HepG2 (cell line): Measurements from ENCODE around the gene RDM1. TPM values are rescaled to one million over a fixed set of nuclear protein-coding genes. Genes with fewer than 3 reads are reported as not detected.

Experiments used
- DPF2 ChIP-seq: sonication (generic); formaldehyde crosslinking; IDR thresholded peaks from 2 replicates; pipeline ENCODE4 v1.4.0; 2020; ENCODE audit warnings: mild to moderate bottlenecking, low read depth, missing genetic modification reagents, borderline replicate concordance
- MAZ ChIP-seq, 2 experiments: sonication (generic) in 1 of 2; formaldehyde crosslinking in 1 of 2; IDR thresholded peaks; 2 replicates each; pipeline versions ENCODE4 v1.5.0 to v1.6.1; 2012 to 2020; ENCODE audit warnings: low read depth in 2 of 2, mild to moderate bottlenecking in 2 of 2, borderline replicate concordance in 1 of 2, improper control_type of control experiment in 1 of 2, low read length in 1 of 2, missing genetic modification reagents in 1 of 2, moderate library complexity in 1 of 2
- NR0B2 ChIP-seq: sonication (generic); formaldehyde crosslinking; IDR thresholded peaks from 2 replicates; pipeline ENCODE4 v1.4.0; 2020; ENCODE audit warnings: mild to moderate bottlenecking, missing genetic modification reagents
- PREB ChIP-seq: sonication (generic); formaldehyde crosslinking; IDR thresholded peaks from 2 replicates; pipeline ENCODE4 v1.4.0; 2020; ENCODE audit warnings: missing genetic modification reagents
- ZBTB20 ChIP-seq: sonication (generic); formaldehyde crosslinking; IDR thresholded peaks from 2 replicates; pipeline ENCODE4 v1.8.1; 2023; ENCODE audit warnings: missing genetic modification reagents, low read depth, mild to moderate bottlenecking, borderline replicate concordance
- ZFP82 ChIP-seq: sonication (generic); formaldehyde crosslinking; IDR thresholded peaks from 2 replicates; pipeline ENCODE4 v1.5.1; 2020; ENCODE audit warnings: mild to moderate bottlenecking, missing genetic modification reagents, borderline replicate concordance
- ZKSCAN5 ChIP-seq: sonication (generic); formaldehyde crosslinking; IDR thresholded peaks from 2 replicates; pipeline ENCODE4 v1.5.1; 2020; ENCODE audit warnings: mild to moderate bottlenecking, missing genetic modification reagents
- ZNF556 ChIP-seq: sonication (generic); formaldehyde crosslinking; IDR thresholded peaks from 2 replicates; pipeline ENCODE4 v1.4.0; 2020; ENCODE audit warnings: mild to moderate bottlenecking, missing genetic modification reagents, borderline replicate concordance
- polyA plus RNA-seq, 8 experiments: library from polyadenylated mRNA; depleted of rRNA in 3 of 8; stranded (reverse) in 7 of 8; unstranded in 1 of 8; fragments of >200 nt; fragmentation: Illumina TruSeq in 4 of 8; extraction: Trizol in 4 of 8; gene quantifications; 2 replicates each; pipeline versions ENCODE4 v1.2.1 to v1.2.3, GENCODE V29; 2011 to 2016; ENCODE audit warnings: low read depth in 4 of 8, missing spikeins in 1 of 8, mixed read lengths in 1 of 8; ENCODE audit not compliant: insufficient read depth in 1 of 8
- total RNA-seq, 5 experiments: library from RNA; depleted of rRNA; stranded (reverse); fragments of >200 nt; fragmentation: Illumina TruSeq; extraction: Trizol; gene quantifications; 2 replicates each; pipeline ENCODE4 v1.2.3, GENCODE V29; 2016; ENCODE audit warnings: low read depth in 1 of 5
- TF ChIP-seq, protein P1 (sequence below): sonication (generic); formaldehyde crosslinking; IDR thresholded peaks from 2 replicates; pipeline ENCODE4 v1.9.0; 2021; ENCODE audit warnings: mild to moderate bottlenecking, missing genetic modification reagents
- TF ChIP-seq, protein P2 (sequence below): sonication (generic); formaldehyde crosslinking; IDR thresholded peaks from 2 replicates; pipeline ENCODE4 v1.4.0; 2020; ENCODE audit warnings: missing genetic modification reagents, borderline replicate concordance
- TF ChIP-seq, protein P3 (sequence below): sonication (generic); formaldehyde crosslinking; IDR thresholded peaks from 2 replicates; pipeline ENCODE4 v1.5.0; 2020; ENCODE audit warnings: missing genetic modification reagents, mild to moderate bottlenecking, borderline replicate concordance

Gene RDM1
- total and polyA plus RNA-seq, 2 of the 13 experiments (the other 11 are each of a cell fraction or from before 2014, with no cell fraction given), result 0.28 to 0.40 TPM

DNA sequence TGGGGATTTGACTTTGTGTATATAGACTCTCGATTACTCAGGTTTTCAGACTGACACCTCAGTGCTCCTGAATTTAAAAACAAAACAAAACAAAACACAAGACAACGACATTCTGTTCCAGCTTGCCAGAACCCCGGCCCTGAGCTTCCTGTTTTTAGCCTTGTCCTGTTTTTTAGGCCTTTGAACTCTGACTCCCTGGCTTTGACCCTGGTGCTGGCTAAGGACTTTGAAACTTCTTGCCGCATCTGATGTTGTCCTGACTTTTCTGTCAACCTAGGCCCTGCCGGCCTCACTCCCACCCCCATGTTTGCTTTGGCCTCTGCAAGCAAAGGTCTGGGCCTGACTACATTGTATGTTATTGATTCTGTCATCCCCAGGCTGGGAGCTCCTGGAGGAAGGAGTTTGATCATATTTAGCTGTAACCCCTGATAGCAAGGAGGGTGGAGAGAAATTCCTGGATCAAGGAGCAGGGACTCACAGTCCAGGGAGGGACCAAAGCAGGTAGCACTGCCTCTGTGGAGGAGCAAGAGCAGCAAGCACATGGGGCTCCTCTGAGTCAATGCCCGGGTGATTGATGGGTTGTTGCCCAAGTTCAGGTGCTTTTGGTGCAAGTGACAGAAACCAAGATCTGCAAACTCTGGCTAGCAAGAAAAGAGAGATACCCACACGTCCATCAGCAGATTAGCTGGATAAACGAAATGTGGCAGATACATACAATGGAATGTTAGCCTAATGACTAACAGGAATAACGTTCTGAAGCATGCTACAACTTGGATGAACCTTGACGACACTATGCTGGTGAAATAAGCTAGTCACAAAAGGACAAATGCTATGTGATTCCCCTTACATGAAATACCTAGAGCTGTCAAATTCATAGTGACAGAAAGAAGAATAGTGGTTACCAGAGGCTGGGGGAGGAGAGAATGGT is 43.0 kb upstream of the RDM1 start (continued):
- TF ChIP-seq MAZ (IDR thresholded peaks at IDR 0.05; ENCODE audit: borderline replicate concordance, low read depth, low read length), result peak; percentile 75; the same call in 1 of the 2 replicates
- TF ChIP-seq MAZ (CRISPR knock-in tag; IDR thresholded peaks at IDR 0.05; ENCODE audit: low read depth), result peak; percentile 67
- TF ChIP-seq, protein P1, sequence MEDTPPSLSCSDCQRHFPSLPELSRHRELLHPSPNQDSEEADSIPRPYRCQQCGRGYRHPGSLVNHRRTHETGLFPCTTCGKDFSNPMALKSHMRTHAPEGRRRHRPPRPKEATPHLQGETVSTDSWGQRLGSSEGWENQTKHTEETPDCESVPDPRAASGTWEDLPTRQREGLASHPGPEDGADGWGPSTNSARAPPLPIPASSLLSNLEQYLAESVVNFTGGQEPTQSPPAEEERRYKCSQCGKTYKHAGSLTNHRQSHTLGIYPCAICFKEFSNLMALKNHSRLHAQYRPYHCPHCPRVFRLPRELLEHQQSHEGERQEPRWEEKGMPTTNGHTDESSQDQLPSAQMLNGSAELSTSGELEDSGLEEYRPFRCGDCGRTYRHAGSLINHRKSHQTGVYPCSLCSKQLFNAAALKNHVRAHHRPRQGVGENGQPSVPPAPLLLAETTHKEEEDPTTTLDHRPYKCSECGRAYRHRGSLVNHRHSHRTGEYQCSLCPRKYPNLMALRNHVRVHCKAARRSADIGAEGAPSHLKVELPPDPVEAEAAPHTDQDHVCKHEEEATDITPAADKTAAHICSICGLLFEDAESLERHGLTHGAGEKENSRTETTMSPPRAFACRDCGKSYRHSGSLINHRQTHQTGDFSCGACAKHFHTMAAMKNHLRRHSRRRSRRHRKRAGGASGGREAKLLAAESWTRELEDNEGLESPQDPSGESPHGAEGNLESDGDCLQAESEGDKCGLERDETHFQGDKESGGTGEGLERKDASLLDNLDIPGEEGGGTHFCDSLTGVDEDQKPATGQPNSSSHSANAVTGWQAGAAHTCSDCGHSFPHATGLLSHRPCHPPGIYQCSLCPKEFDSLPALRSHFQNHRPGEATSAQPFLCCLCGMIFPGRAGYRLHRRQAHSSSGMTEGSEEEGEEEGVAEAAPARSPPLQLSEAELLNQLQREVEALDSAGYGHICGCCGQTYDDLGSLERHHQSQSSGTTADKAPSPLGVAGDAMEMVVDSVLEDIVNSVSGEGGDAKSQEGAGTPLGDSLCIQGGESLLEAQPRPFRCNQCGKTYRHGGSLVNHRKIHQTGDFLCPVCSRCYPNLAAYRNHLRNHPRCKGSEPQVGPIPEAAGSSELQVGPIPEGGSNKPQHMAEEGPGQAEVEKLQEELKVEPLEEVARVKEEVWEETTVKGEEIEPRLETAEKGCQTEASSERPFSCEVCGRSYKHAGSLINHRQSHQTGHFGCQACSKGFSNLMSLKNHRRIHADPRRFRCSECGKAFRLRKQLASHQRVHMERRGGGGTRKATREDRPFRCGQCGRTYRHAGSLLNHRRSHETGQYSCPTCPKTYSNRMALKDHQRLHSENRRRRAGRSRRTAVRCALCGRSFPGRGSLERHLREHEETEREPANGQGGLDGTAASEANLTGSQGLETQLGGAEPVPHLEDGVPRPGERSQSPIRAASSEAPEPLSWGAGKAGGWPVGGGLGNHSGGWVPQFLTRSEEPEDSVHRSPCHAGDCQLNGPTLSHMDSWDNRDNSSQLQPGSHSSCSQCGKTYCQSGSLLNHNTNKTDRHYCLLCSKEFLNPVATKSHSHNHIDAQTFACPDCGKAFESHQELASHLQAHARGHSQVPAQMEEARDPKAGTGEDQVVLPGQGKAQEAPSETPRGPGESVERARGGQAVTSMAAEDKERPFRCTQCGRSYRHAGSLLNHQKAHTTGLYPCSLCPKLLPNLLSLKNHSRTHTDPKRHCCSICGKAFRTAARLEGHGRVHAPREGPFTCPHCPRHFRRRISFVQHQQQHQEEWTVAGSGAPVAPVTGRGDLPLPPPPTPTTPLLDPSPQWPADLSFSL (CRISPR knock-in tag), result no peak
- TF ChIP-seq DPF2, result peak; percentile 98
- TF ChIP-seq, protein P2, sequence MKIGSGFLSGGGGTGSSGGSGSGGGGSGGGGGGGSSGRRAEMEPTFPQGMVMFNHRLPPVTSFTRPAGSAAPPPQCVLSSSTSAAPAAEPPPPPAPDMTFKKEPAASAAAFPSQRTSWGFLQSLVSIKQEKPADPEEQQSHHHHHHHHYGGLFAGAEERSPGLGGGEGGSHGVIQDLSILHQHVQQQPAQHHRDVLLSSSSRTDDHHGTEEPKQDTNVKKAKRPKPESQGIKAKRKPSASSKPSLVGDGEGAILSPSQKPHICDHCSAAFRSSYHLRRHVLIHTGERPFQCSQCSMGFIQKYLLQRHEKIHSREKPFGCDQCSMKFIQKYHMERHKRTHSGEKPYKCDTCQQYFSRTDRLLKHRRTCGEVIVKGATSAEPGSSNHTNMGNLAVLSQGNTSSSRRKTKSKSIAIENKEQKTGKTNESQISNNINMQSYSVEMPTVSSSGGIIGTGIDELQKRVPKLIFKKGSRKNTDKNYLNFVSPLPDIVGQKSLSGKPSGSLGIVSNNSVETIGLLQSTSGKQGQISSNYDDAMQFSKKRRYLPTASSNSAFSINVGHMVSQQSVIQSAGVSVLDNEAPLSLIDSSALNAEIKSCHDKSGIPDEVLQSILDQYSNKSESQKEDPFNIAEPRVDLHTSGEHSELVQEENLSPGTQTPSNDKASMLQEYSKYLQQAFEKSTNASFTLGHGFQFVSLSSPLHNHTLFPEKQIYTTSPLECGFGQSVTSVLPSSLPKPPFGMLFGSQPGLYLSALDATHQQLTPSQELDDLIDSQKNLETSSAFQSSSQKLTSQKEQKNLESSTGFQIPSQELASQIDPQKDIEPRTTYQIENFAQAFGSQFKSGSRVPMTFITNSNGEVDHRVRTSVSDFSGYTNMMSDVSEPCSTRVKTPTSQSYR (CRISPR knock-in tag), result peak; percentile 98
- TF ChIP-seq, protein P3, sequence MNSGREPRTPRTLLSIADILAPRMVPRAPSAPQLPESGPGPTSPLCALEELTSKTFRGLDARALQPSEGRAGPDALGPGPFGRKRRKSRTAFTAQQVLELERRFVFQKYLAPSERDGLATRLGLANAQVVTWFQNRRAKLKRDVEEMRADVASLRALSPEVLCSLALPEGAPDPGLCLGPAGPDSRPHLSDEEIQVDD (CRISPR knock-in tag), result no peak
- TF ChIP-seq PREB (CRISPR knock-in tag), result no peak
- TF ChIP-seq ZKSCAN5 (CRISPR knock-in tag), result no peak
- peak; percentile 91; the same call in 1 of the 2 replicates for TF ChIP-seq ZBTB20 (CRISPR knock-in tag)
- no peak for TF ChIP-seq ZFP82 (CRISPR knock-in tag)
- 0 out of 2 replicates have a peak, but pooled peaks have one; percentile 27 for TF ChIP-seq ZNF556 (CRISPR knock-in tag)
- TF ChIP-seq NR0B2 (CRISPR knock-in tag), result 0 out of 2 replicates have a peak, but pooled peaks have one; percentile 8
